GM21423 (cell line): ENCODE results near the gene HCRTR1.

Experiments used
- ATAC-seq: cut with Tn5 transposase; IDR thresholded peaks from one replicate; pipeline ENCODE4 v1.9.1; 2021; ENCODE audit warnings: mild to moderate bottlenecking, moderate library complexity; ENCODE audit not compliant: unreplicated experiment

HCRTR1 gene

GRCh38 chr1:31648641-31649357, 31.3 kb downstream of the HCRTR1 start:
- no peak for ATAC-seq

DNA sequence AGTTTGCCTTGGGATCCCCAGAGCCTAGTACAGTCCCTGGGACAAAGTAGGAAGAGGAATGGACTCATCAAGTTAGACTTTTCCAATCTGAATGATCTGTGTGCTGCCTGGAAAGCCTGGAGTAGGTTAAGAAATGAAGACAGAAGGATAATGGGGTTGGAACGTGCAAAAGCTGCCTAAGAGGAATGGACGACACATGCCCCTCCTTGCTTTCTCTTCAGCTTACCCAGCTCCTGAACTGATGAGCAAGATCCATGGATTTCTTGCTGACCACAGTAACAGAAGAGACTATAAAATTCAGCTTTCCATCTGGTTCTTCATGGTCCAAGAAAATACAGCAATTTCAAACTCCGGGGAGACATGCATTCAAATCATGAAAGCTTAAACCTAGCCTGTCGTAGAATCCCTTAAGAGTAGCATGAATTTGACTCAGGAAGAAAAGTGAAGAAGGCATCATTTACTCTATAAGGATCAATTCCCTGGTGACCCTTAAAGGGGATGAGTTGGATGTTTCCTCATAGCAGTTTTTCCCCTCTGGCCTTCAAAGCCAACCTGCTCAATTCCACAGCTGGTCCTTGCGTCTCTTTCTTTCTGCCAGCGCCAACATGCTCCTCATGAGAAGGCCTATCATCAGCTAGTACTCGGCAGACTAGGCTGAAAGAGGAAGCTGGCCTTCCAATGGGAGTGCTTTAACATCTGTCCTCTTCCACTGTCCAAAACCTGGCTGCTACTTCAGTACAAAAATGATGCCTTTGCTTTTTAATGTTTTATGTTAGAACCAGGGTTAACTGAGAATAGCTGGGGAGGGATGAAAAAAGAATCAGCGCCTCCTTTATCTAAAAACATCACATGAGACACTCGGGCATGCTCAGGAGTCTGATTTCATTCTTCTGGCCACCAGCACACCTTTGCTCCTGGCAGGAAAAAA, 32.9 kb downstream of the HCRTR1 start:
- ATAC-seq: no peak

DNA sequence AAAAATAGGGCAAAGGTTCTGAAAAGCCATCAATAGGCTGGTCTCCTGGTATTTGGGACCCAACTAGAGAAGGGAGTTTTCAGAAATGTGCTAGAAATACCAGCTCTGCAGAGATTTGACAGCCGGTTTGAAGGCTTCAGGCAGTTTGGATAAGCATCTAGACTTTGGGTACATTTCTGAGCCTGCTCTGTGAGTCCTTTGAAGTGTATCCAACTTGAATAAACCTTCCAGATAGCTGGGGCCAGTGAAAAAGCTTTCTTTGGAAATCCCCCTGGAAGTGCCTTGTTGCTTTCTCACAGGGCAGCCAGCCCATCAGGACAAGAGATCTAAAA, 33.6 kb downstream of the HCRTR1 start:
- no peak for ATAC-seq

- no peak for ATAC-seq
These were observed 34.3 kb downstream of the HCRTR1 start for GRCh38 chr1:31651766-31652165.

DNA sequence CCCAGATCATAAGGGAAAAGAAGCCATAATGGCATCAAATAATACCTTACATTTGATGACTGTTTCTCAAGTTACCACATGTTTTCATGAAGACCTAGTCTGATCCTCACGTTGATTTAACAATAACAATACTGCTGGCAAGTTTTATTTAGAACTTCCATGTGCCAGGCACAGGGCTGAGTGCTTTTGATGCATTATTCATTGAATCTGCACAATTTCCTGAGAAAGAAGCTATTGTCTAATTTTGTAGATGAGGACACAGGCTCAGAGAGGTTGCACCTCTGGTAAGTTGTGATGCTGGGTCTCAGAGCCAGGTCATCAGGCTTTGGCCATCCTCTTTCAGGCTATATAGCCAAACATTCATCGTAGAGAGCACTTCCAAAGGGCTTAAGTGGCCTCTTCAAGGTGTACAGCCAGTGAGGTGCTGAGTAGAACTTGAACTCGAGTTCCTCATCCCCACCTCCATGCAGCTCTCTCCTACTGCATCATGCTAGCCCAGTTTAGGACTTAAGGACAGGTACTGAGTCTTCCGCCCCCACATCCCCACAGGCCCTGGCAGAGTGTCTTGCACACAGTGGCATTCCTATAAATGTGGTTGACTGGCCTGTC, 35.5 kb downstream of the HCRTR1 start:
- ATAC-seq: no peak

GRCh38 chr1:31653717-31654473, 36.4 kb downstream of the HCRTR1 start:
- ATAC-seq: no peak

DNA sequence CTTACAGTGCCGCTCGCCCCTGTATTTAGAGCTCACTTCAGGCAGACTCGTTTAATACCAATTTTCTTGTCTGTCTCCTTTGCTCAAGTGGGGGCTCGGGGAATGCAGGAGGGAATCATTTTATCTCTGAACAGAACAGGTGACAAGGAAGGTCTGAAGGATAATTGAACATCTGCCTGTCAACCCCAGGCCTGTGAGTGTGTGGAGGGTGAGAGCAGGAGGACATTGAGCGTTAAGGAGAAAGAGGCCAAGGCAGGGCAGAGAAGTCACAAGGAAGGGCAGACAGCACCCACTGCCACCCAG, 36.9 kb downstream of the HCRTR1 start:
- ATAC-seq: no peak

- no peak for ATAC-seq
These were observed 37.6 kb downstream of the HCRTR1 start for GRCh38 chr1:31655104-31655503.

DNA sequence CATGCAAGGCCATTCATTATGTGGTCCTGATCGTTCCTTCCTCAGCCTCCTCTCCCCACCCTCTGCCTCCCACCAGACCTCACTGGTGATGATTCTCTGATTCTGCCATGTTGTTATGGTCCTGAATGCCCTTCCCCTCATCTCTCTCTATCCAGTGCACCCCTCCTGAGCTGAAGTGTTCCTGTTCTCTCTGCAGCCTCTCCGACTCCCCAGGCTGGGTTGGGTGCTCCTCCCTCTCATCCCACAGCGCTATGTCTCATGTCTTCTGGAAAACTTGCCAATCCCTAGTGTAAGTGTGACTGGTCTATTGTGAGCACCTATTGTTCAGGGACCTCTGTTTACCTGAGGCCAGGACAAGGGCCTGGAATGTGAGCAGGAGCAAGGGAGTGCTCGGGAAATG, 38.3 kb downstream of the HCRTR1 start:
- no peak for ATAC-seq

DNA sequence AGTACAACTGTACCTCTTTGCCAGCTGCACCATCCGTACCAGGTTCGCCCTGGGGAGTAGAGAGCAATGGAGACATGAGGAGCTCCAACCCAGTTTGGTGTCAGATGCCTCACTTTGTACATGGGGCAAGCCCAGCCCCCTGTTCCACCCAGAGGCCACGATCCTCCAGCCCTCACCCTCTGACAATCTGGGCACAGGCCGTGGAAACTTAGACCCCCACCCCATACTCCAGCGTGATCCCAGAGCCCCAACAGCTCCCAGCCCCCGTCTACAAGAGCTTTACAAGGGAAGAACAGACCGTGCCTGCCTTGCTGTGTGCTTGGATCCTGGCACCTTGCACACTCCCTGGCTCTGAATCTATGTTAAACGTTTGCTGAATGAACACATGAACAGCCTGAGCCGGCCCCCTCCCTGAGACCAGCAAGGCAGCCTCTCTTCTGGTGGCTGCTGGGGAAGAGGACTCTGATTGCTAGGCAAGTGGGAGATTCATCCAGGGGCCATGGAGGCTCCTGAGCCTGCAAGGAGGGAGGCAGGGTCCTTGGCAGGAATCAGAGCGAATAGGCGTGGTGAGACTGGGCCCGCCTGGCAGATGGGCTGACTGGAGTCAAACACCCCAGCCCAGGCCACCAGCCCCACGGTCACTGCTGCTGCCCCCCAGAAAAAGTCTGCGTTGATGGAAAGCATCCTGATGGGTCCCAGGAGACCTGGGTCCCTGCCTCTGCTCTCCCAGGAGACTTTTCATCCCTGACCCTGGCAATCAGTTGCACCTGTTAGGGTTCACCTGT, 39.7 kb downstream of the HCRTR1 start:
- ATAC-seq: no peak

DNA sequence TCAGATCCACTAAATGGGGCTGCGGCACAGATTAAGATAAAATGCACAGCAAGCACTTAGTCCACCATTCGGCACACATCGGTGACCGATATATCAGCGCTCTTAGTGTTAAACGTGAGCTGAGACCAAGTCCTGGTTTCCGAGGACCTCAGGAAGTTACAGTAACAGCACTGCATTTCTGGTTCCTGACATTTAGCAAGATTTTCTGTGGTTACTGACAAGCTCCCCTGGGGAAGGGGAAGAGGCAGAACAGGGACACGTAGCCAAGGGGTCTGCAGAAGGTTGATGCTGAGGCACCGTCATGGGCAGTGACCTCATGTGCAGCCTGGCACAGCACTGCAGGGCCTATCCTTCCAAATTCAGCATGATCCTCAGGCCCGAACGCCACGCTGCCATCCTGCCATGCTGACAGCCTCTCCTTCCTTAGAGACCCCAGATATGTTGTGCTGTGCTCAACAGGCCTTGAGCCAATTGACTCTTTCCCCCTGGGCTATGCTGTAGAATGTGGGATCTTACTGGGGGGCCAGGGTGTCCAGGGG, 40.6 kb downstream of the HCRTR1 start:
- ATAC-seq: no peak

- ATAC-seq: no peak
These were observed 41.2 kb downstream of the HCRTR1 start for GRCh38 chr1:31658721-31659120.

- no peak for ATAC-seq
These were observed 42.4 kb downstream of the HCRTR1 start for GRCh38 chr1:31659889-31660288.

DNA sequence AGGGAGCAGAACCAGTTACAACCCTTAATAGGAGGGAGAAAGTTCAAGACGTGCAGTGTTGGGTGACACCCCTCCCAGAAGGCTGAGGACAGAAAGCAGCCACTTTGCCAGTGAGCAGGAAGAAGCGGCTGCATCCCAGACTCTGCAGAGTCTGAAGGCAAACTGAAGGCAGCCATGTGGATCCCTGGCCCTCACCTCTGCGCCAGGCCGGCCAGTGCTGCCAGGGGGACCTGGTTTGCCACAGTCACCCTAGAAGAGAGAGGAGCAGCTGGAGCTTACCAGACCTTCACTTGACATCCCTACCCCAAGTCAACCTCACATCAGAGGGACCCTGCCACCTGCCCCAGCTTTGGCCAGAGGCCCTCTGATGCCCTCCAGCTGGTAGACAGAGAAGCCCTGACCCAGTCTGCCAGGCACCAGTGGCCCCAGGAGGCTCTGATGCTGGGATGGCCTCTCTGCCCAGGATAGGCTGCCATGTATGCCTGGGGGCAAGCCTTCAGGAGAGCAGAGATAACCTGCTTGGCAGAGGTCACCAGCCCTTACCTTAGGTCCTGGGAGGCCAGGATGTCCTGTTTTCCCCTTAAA, 43.5 kb downstream of the HCRTR1 start:
- ATAC-seq: no peak

DNA sequence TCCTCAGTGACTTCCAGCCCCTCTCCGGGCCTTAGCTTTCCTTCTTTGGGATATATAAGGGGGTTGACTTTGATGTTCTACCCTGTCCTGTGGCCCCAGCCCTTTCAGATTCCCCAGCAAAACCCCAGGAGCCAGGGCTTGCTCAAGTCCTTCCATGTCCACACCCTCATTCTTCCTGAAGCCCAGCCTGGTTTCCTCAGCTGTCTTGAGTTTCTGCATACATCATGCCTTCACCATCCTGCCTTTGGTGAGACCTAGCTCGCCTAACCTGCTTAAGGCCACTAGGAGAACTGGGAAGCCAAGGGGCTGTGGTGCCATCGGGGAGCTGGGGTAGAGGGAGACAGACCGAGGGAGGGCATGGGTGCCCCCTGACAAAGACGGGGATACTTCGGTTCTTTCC, 44.4 kb downstream of the HCRTR1 start:
- no peak for ATAC-seq

- no peak for ATAC-seq
These were observed 45.0 kb downstream of the HCRTR1 start for GRCh38 chr1:31662463-31662862.

- ATAC-seq: no peak
These were observed 46.3 kb downstream of the HCRTR1 start for GRCh38 chr1:31663622-31664452.

DNA sequence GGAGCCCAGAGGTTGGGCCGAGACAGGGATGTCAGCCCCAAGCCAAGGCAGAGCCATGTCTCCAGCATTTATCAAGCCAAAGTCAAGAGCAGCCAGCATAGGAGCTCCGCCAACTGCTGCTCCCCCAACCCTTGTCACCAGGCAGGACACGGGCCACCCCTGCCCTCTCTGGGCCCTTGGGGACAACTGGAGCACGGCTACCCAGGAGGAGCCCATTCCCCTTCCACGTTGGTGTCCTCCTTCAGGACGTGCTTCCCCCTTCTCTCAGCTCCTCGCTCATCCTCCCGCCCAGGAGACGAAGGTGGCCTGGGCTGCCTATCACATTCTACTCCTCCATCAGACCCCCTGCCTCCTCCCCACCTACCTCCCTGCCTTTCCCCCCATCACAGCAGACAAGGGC, 47.0 kb downstream of the HCRTR1 start:
- ATAC-seq: no peak

DNA sequence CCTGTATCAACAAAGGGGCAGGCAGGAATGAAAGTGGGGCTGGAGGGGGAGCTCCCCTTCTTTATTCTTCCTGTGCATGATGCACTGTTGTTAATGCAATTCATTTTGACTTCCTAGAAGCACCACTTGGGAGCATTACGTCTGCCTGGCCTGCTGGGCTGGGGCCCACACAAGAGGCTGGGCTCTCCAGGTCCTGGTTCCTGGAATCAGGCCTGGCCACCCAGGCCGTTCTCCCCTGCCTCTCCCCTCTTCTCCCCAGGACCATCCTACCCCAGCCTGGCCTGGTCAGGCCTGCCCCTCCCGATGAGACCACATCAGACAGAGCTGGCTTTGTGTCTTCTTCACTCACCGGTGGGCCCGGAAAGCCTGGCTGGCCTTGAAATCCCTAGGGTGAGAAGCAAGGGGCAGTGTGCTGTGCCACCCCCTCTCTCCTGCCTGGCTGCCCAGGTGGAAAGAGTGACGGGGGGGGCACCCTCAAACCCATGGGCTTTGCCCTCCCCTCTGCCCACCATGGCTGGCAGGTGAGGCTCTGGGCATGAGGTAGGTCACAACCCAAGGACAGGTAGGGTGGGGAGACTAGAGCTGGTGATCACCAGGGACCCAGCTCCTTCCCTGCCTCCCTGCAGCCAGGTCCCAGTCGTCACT, 47.9 kb downstream of the HCRTR1 start:
- no peak for ATAC-seq
